ENCODE data around the gene LDLR. TPM values are rescaled to one million over a fixed set of nuclear protein-coding genes. Genes with fewer than 3 reads are reported as not detected.

Gene LDLR
- total and polyA plus RNA-seq, 2 donors (not counting 3 experiments of a cell fraction or from before 2014, with no cell fraction given): 142 to 174 TPM

- H3K9me3 ChIP-seq (replicated peaks; ENCODE audit: control insufficient read depth, insufficient read depth, low read length): no peaks in the 10 kb centered on the region
- CTCF ChIA-PET: interaction anchor here (2.3 kb wide), 1 partner anchor 10 kb away, joined by 14 read pairs; no protein-coding TSS in a partner anchor
- TF ChIP-seq JUN (IDR thresholded peaks at IDR 0.05; ENCODE audit: borderline replicate concordance, insufficient read depth, insufficient read length, low read depth) (no peak), MAX (IDR thresholded peaks at IDR 0.05; ENCODE audit: insufficient read depth, insufficient read length) (no peak), CTCF (IDR thresholded peaks at IDR 0.05; ENCODE audit: extremely low read depth in 1 of 2, insufficient read depth in 1 of 2, low read depth in 1 of 2, low read length in 2 of 2) (no peak), MYC (IDR thresholded peaks at IDR 0.05; ENCODE audit: low read depth, low read length) (no peak), FOS (IDR thresholded peaks at IDR 0.05; ENCODE audit: borderline replicate concordance, insufficient read depth, low read length) (no peak), POLR2A (IDR thresholded peaks at IDR 0.05; ENCODE audit: low read depth, low read length) (no peak), POLR2AphosphoS5 (IDR thresholded peaks at IDR 0.05; ENCODE audit: insufficient read depth, low read depth, low read length) (no peak), EZH2 (IDR thresholded peaks at IDR 0.05; ENCODE audit: borderline replicate concordance, low read depth, low read length, severe bottlenecking) (no peak), GATA2 (IDR thresholded peaks at IDR 0.05; ENCODE audit: insufficient read depth, insufficient read length, low read depth, low read length) (no peak)
- no peaks in the 10 kb centered on the region for H3K4me1 ChIP-seq (ENCODE audit: control insufficient read depth, extremely low read depth, insufficient read depth, low read length)
- H3K27me3 ChIP-seq (ENCODE audit: control insufficient read depth in 2 of 2, insufficient read depth in 2 of 2, low read length in 2 of 2): no peaks in the 10 kb centered on the region
- H3K9me1 ChIP-seq (replicated peaks; ENCODE audit: control insufficient read depth, extremely low read depth, insufficient read depth, low read length): no peaks in the 10 kb centered on the region
- no peak overlapping the region for H3K4me3 ChIP-seq (replicated peaks in 1 of 3; ENCODE audit: insufficient read depth in 1 of 3, low read depth in 1 of 3, low read length in 3 of 3)
- peaks cover 5 to 23% of the 10 kb centered on the region in 2 experiments for H3K36me3 ChIP-seq (ENCODE audit: control insufficient read depth in 2 of 2, extremely low read depth in 1 of 2, insufficient read depth in 2 of 2, low read length in 2 of 2)
- POLR2A ChIA-PET: no interaction called here
- no peak overlapping the region for H3K9ac ChIP-seq (replicated peaks; ENCODE audit: extremely low read depth, insufficient read depth, low read length)
- H3K4me2 ChIP-seq (ENCODE audit: insufficient read depth, low read length): no peak overlapping the region
- no TSS peak for BruUV-seq (replicated peaks)
- no peak overlapping the region for H2AFZ ChIP-seq (ENCODE audit: low read depth, low read length)
- no peaks in the 10 kb centered on the region for H4K20me1 ChIP-seq (replicated peaks; ENCODE audit: control insufficient read depth, extremely low read depth, insufficient read depth, low read length)
- no peaks in the 10 kb centered on the region for H3K79me2 ChIP-seq (ENCODE audit: control insufficient read depth, insufficient read depth, low read length)
- dilution Hi-C loops (cut with MboI; ENCODE audit: extremely low pct_ligation_motif_present, low sequenced_read_pairs) (no loop called here), intact Hi-C loops (cut with micrococcal nuclease) (no loop called here)
- H3K27ac ChIP-seq (ENCODE audit: insufficient read depth, low read depth, low read length): no peak overlapping the region
- DNase-seq (ENCODE audit: low read depth, low spot score): no peak
- FAIRE-seq: no peak
Observed at GRCh38 chr19:11045536-11045935, 43.7 kb upstream of the LDLR start.

Data from endothelial cell of umbilical vein (primary cell).